COLO668 (cell line): ENCODE results near the gene ZNF660.
"Not testable (repeated sequence)": the region's sequence is repeated elsewhere in the genome, so short reads cannot be mapped to it uniquely, and the experiment has no call there.

Experiments
- DNase-seq: peaks from one replicate; lab custom pipeline; 2025; ENCODE audit not compliant: unreplicated experiment; lab: John Stamatoyannopoulos, UW

ZNF660 gene

DNA sequence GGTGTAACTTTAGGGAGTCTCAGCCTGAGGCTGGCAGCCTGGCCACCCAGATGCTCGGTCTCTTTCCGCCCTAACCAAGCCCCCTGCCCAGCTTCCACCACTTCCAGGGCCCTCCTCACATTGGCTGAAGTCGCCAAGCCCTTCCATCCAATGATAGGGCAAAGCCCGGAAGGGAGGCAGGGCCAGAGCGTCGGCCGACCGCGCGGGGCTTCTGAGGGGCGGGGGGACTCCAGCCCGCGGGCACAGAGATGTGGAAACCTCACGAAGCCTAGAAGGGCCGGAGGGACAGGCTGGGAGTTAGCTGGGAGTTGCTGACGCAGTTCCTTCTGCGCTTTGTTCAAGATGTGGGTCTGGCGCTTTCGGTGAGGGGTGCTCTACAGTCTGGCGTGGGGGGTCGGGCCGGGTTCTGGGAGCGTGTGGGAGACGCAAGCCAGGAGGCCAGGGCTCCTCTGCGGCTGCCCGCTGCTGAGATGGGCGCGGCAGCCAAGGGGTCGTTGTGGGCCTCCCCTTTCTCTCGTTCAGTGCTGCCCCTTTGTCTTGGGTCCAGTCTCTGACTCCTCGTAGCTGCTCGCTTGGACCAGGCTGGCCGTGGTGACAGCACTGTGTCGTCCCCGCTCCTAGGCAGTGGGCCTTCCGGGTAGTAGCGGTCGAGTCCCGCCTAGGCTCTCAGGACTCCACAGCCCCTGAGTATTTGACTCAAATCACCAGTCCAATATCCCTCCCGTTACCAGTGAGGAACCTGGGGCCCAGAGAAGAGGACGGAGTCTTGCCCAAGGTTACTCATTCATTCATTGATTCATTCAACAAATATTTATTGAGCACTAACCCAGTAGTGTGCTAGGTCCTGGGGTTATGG lies at the start of gene ZNF660:
Gene ZNF660 (plus strand): TSS at position 319 of the 856 bp plus-strand sequence. CDS start 9,230 bp downstream, outside the sequence.
- DNase-seq, result peak; percentile 23

DNA sequence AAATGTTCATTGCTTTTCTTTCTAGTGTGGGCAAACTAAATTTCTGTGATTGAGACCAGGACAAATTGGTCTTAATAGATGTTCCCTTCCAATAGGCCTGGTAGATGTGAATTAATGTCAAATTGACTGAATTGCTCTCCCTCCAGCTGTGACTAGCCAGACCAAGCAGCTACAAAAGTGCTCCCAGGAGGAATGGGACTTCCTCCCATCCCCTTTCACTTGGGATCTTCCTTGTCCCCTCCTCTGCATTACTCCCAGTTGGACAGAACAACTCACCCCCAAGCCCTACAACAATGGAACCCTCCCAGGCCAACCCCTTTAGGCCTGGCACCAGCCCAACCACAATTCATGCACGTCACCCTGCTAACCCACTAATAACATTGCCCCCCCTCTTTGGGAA lies 49.4 kb upstream of the ZNF660 start:
- DNase-seq, result no peak

DNA sequence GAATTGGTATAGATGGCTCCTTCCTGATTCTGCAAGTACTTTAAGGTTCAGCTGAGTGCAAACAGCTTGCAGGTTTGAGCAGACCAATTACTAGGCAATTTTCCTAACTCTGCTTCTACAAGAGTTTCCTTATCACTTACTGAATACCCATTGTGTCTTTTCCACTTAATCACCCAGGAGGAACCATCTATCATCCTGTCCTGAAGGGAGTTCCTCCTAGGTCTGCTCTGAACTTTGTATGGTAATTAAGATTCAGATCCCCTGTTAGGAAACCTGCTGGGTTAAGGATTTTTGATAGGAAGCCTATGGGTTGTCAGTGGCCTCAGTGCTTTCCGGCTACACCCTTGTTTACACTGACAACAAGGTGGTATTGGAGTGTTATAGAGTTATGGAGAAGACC lies 40.0 kb upstream of the ZNF660 start:
- DNase-seq, result not testable (repeated sequence)

DNA sequence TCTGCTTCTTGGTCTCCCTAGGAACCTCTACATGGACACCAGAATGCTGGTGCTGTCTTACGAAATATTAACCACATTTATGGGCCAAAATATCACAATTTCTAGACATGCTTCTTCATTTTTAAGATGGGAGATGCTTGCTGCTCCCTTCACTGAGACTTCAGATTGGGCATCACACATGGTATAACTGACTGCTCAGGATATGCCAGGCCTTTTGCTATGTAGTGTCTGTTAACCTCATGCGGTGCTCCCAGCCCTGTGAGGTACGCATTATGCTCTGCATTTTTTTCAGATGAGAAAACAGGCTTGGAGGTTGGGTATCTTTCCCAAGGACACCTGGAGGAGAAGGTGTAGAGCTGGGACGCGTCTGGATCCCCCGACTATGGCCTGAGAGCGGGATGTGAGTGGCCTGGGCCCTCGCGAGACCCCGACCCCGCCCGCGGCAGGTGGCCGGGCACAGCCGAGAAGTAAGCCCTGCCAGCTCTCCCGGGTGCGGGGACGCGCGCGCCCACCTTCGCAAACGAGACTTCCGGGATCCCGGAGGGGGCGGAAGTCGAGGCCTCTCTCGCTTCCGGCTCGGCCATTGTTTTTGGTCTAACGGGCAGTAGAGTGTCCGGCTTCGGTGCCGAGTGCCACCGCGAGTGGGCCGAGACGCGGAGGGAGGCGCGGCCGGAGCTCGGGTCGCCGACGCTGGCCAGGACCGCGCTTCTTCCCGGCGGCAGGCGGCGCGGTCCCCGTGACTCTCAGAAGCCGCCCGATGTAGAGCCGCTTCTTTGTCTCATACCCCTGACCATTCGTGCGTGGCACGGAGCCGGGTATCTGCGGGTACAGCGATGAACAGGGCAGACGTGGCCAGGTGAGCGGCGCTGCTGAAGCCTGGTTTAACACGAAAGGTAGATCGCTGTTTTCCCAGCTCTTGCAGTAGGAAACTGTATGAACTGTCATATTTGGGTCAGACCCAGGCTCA lies 29.9 kb upstream of the ZNF660 start, which contains the start of gene ZKSCAN7:
Gene ZKSCAN7 (plus strand): TSS at position 568 of the 967 bp plus-strand sequence. CDS start 1,855 bp downstream, outside the sequence.
- DNase-seq, result peak; percentile 74

DNA sequence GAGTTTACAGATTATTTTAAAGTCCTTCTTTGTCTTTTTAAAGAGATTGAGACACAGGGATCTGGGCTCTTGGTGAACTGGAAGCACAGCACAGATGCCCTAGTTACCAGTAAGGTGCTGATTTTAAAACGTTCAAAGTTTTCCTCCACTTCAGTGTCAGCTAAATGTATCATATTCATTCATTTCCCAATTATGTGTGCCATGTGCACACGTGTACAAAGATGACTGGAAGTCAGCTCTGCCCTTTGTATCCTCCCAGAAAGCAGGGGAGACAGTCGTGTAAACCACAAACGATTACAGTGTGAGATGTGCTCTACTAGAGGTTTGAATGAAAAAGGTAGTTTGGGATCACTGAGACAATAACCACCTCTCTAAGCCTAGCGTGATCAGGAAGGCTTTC lies 29.0 kb upstream of the ZNF660 start:
- DNase-seq, result no peak

DNA sequence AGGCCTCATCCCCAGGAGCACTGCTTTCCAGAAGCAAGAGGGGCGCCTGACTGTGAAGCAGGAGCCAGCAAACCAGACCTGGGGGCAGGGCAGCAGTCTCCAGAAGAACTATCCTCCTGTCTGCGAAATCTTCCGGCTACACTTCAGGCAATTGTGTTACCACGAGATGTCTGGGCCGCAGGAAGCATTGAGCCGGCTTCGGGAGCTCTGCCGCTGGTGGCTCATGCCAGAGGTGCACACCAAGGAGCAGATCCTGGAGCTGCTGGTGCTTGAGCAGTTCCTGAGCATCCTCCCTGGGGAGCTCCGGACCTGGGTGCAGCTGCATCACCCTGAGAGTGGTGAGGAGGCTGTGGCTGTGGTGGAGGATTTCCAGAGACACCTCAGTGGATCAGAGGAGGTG lies 27.7 kb upstream of the ZNF660 start:
- no peak for DNase-seq

DNA sequence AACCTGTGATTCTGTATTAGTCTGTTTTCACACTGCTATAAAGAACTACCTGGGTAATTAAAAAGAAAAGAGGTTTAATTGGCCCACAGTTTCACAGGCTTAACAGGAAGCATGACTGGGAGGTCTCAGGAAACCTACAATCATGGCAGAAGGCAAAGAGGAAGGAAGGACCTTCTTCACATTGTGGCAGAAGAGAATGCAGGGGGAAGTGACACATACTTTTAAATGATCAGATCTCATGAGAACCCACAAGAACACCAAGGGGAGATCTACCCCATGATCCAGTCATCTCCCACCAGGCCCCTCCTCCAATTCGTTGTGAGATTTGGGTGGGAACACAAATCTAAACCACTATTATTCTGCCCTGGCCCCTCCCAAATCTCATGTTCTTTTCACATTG lies 23.7 kb upstream of the ZNF660 start:
- no peak for DNase-seq

DNA sequence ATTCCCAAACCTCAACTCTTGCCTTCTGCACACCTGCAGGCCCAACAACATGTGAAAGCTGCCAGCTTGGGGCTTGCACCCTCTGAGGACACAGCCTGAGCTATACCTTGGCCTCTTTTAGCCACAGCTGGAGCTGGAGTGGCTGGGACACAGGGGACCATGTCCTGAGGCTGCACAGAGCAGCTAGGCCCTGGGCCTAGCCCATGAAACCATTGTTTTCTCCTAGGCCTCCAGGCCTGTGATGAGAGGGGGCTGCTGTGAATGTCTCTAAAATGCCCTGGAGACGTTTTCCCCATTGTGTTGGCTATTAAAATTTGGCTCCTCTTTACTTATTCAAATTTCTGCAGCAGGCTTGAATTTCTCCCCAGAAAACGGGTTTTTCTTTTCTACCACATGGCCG lies 22.6 kb upstream of the ZNF660 start:
- no peak for DNase-seq

DNA sequence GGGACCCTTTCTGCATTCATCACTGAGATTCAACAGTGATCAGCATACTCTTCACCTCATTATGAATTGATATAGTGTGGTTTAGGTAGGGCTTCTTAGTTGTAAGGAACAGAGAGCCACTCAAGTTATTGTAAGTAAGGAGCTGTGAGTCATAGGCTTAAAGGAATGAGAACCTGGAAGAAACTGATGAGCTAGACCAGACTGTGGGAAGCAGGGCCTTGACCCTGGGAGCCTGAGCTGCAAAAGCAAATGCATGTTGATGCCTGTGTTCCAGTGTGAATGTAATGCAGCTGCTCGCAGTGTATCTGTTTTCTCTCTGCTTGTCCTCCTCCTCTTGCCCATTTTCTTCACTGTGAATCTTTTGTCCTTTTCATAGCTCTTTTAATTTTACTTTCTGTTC lies 16.2 kb upstream of the ZNF660 start:
- no peak for DNase-seq

DNA sequence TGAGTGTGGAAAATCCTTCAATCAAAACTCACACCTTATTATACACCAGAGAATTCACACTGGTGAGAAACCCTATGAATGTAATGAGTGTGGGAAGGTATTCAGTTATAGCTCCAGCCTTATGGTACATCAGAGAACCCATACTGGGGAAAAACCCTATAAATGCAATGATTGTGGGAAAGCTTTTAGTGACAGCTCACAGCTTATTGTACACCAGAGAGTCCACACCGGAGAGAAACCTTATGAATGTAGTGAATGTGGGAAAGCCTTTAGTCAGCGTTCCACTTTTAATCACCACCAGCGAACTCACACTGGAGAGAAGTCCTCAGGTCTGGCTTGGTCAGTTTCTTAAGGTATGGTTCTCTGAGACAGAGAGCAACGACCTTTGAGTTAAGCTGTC lies 13.7 kb upstream of the ZNF660 start:
- no peak for DNase-seq

DNA sequence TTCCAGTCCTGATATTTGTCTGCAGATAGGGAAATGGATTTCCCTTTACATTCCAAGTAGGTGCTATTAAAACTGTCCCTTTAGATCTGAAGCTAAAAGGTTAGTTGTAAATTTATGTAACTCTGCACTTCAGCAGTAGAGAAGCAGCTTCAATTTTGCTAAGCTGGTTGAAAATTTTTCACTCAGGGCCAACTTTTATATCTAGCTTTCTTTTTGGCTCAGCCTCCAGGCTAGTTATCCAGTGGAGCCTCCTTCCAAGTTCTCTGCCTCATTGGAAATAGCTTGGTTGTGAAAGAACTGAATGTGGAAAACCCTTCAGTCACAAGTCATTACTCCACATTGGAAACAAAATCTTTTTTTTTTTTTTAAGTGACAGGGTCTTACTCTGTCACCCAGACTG lies 8.2 kb upstream of the ZNF660 start:
- no peak for DNase-seq

DNA sequence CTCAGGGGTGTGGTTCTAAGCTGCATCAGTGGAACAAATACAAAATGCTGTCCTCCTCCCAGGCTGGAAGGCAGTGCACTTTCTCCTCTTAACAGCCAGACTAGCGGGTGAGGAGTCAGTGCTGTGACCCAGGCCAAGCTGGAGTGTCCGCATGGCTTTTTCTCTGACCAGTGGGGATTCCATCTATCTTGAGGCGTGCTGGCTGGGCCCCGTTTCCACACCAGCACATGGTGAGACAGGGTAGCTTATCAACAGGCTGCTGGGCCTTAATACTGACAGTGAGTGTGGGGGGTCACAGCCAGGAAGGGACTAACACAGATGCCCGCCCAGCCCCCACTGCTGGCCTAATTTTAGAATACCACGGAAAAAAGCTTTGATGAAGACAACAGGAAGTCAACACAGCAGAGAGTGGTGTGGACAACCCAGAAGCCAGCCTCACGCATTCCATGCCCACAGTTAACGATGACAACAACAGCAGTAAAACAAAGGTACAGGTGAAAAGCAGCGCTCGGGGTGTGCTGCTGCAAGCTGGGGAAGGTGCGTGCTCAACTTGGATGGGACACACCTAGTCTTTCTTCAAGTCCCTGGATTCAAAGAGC lies 7.3 kb upstream of the ZNF660 start:
- DNase-seq, result not testable (repeated sequence)

DNA sequence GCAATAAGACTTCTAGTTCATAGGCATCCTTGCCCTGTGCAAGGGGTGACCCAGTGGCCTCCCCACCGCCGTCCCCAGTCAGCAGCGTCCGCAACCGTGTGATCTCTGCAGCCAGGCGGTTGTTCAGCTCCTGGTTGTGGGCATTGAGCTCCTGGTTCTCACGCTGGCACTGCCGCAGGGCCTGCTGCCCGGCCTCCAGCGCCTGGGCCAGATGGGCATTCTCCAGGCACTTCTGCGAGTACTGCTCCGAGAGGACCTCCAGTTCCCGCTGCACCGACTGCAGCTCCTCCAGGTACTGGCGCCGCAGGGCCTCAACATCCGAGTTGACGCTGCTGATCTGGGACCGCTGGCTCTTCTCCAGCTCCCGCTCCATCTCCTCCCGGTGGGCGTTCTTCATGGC lies 6.4 kb upstream of the ZNF660 start:
- DNase-seq, result not testable (repeated sequence)

DNA sequence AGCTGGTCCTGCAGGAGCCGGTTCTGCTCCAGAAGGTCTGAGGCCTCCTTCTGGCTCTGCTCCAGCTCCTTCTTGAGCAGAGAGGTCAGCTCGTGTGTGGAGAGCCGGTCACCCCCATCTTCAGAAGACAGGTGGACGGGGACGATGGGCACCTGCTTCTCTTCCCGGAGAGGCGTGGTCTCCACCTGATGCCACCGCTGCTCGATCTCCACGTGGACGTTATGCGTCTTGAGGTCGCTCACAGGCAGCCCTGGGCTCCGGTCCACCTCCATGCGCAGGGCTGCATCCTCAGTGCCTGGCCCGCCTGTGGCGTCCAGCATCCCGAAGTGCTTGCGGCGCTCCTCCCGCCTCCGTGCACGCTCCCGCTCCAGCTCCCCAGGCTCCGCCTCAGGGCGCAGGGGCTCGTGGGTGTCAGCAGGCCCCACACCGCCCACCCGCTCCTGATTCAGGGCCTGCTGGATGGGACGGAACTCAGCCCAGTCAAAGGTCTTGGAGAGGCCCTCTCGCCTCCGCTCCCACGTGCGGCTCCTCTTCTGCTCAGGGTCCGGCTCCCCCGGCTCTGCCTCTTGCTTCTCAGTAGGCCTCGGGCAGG lies 5.7 kb upstream of the ZNF660 start:
- DNase-seq, result not testable (repeated sequence)

DNA sequence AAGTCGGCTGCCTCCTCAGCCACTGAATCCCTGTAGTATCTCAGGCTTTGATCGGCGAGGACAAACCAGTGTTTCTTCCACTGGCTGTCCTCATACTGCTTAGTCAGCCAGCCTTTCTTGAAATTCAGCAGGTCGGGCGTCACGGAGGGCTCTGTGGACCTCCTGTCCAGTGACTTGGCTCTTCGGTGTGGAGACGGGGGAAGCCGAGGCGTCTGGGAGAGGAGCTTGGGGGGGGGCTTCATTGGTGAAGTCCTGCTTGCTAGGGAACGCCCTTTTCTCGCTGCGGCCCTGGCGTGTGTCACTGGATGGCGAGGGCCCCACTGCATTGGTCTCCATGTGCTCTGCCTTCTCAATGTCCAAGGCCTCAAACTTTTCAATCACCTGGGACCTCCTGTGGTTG lies 5.0 kb upstream of the ZNF660 start:
- not testable (repeated sequence) for DNase-seq

DNA sequence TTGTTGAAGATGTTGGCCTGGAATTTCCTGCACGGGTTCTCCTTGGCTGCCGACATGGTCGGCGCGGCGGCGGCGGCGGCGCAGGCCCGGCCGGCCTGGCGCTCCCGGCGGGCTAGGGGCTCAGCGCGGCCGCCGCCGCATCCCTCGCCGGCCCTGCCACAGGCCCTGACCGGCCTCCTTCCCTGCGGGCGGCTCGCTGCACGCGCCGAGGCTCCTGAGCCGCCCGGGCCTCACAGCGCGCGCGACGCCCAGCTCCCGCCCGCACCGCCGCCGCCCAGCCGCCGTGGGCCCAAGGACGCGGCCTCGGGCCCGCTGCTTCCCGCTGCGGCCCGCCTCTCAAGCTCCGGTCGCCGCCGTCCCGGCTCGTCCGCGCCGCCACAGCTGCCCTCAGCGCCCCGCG lies 3.8 kb upstream of the ZNF660 start:
- DNase-seq, result not testable (repeated sequence)

DNA sequence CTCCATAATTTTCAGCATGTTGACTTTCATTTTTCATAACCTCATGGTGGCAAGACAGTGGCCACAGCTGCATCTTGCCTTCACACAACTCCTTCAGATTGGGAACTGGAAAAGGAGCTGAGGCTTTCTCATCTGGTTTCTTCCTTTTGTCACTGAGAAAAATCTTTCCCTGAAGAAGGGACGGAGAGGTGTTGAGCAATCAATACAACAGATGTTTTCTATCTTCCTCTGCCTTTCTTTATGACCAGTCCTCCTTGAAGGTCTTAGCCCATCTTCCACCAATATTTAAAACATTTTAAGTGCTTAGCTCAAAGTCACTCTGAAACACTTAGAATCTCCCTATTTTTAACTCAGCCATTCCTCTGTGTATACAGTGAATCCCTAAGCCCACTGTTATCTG lies 11.9 kb downstream of the ZNF660 start:
- DNase-seq, result no peak

DNA sequence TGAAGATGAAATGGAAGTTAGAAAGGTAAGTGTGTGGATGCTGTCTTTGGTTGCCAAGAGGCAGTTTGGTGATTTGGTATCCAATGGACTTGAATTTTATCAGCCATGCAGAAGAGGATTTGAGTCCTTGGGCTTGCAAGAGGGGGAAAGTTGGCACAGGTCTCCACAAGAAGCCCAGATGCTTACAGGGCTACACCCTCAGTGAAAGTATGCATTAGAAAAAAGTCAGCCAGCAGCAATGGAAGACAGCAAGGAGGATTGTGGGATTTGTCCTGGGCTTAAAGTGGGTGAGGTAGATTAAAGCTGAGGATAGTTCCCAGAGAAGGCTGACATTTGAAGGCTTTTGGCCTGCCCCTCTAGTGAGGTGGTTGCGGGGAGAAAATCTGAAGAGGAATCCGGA lies 17.0 kb downstream of the ZNF660 start:
- no peak for DNase-seq

DNA sequence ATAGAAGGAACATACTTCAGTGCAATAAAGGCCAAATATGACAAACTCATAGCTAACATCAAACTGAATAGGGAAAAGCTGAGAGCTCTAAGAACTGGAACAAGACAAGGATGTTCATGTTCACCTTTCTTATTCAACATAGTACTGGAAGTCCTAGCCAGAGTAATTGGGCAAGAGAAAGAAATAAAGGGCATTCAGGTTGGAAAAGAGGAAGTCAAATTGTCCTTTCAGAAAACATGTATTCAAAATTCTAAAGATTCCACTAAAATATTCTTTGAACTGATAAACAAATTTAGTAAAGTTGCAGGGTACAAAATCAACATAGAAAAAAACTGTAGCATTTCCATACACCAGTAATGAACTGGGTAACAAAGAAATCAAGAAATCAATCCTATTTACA lies 27.9 kb downstream of the ZNF660 start:
- DNase-seq, result no peak

DNA sequence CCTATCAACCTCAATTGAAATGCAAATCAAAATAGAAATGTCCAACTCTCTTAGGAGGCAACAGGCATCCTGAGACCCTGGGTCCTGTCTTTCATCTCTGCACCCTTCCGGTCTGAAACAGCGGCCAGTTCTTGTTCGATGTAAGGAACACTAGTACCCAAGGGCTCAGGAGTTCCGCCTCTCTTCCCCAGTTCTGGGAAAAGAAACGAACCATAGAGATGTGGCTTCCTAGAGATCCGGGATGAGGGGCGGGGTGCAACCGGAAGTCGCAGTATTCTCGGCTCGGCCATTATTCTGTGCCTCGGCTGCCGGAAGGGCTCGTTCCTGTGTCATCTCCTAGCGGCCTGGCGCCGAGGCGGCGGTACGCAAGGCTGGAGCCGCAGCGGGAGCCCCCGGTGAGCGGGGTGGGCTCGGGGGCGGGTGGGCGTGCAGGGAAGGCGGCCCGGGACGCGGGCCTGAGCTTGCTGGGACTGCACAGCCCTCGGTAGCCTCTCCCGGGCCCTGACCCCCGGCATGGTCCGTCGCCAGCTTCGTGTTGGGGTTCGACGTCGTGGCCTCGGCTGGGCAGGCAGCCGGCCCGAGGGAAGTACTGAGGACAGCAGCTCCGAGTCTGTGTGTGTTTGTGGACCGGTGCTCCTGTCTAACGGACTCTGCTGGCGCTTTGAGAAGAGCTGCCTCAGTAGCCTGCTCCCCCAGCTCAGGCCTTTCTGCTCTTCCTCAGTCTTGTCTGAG lies 40.2 kb downstream of the ZNF660 start, which contains the start of gene ZNF197:
Gene ZNF197 (plus strand): TSS at position 288 of the 732 bp plus-strand sequence. CDS start 4,119 bp downstream, outside the sequence.
- peak; percentile 86 for DNase-seq
